Lower leg skin (tissue), 4 donors: Measurements from ENCODE around the gene PADI4. TPM values are rescaled to one million over a fixed set of nuclear protein-coding genes. Genes with fewer than 3 reads are reported as not detected.
A peak's percentile ranks its signal among the peaks of the same experiment; 100 is the strongest.
"Not testable (repeated sequence)": the region's sequence is repeated elsewhere in the genome, so short reads cannot be mapped to it uniquely, and the experiment has no call there.

Experiments used
- DNase-seq, 2 donors: peaks; one replicate each; pipeline ENCODE4 v3.0.0-alpha.2; 2019; ENCODE audit warnings: low spot score in 2 of 2
- H3K4me3 ChIP-seq: fragments of 200-600 bp; sonication (generic); 2 replicates; pipeline ENCODE4 v1.5.1; 2017; ENCODE audit warnings: mild to moderate bottlenecking, low read depth; ENCODE audit not compliant: poor library complexity, severe bottlenecking
- POLR2A ChIP-seq, 2 donors: fragments of 450-650 bp; IDR thresholded peaks; one replicate each; pipeline ENCODE4 v1.6.1; 2016 to 2017; ENCODE audit warnings: antibody characterized with exemption in 2 of 2, mild to moderate bottlenecking in 1 of 2, moderate library complexity in 1 of 2
- WGBS, 2 donors: methylation state at CpG; one replicate each; pipeline ENCODE4 v1.1.5; 2018; 5-methylcytosine and 5-hydroxymethylcytosine counted together
- intact Hi-C: fragments of 100-400 bp; cut with DNase I; formaldehyde crosslinking; loops from one replicate; pipeline ENCODE4 v1.15.0; 2023; ENCODE audit warnings: low total_unique reads
- total RNA-seq, 4 donors: library from RNA; depleted of rRNA; stranded (reverse); fragments of >200 nt; gene quantifications; one replicate each; pipeline ENCODE4 v1.1.0, GENCODE V29; 2016
- TF ChIP-seq, protein P1 (sequence below), 3 donors: fragments of 450-650 bp; IDR thresholded peaks; one replicate each; pipeline ENCODE4 v1.5.1; 2016; ENCODE audit warnings: antibody characterized with exemption in 3 of 3, mild to moderate bottlenecking in 3 of 3, moderate library complexity in 2 of 3

PADI4 gene
- total RNA-seq, 4 donors from 2014 or later, result 0.51 TPM; not detected in 3

DNA sequence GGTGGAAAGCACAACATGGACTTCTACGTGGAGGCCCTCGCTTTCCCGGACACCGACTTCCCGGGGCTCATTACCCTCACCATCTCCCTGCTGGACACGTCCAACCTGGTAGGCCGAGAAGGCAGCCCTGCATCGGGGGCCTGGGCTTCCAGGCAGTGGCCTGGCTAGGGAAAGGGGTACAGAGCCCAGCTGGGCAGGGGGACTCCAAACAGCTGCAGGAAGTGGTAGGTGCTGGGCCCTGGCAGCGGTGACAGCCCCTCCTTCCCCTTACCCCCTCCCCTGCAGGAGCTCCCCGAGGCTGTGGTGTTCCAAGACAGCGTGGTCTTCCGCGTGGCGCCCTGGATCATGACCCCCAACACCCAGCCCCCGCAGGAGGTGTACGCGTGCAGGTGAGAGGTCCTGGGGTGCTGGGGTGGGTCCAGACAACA lies 34.0 kb downstream of the PADI4 start:
- H3K4me3 ChIP-seq, result no peak overlapping the region
- 70 to 79% methylated on average over 12 to 17 of the region's 17 CpGs for WGBS, 2 donors
- TF ChIP-seq, protein P1, sequence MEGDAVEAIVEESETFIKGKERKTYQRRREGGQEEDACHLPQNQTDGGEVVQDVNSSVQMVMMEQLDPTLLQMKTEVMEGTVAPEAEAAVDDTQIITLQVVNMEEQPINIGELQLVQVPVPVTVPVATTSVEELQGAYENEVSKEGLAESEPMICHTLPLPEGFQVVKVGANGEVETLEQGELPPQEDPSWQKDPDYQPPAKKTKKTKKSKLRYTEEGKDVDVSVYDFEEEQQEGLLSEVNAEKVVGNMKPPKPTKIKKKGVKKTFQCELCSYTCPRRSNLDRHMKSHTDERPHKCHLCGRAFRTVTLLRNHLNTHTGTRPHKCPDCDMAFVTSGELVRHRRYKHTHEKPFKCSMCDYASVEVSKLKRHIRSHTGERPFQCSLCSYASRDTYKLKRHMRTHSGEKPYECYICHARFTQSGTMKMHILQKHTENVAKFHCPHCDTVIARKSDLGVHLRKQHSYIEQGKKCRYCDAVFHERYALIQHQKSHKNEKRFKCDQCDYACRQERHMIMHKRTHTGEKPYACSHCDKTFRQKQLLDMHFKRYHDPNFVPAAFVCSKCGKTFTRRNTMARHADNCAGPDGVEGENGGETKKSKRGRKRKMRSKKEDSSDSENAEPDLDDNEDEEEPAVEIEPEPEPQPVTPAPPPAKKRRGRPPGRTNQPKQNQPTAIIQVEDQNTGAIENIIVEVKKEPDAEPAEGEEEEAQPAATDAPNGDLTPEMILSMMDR (IDR thresholded peaks at IDR 0.05), result no peak
- no peak for TF ChIP-seq POLR2A (IDR thresholded peaks at IDR 0.05)
- DNase-seq, result peak in 1 of 2 donors; percentile 79
- intact Hi-C loops, result no loop called here

DNA sequence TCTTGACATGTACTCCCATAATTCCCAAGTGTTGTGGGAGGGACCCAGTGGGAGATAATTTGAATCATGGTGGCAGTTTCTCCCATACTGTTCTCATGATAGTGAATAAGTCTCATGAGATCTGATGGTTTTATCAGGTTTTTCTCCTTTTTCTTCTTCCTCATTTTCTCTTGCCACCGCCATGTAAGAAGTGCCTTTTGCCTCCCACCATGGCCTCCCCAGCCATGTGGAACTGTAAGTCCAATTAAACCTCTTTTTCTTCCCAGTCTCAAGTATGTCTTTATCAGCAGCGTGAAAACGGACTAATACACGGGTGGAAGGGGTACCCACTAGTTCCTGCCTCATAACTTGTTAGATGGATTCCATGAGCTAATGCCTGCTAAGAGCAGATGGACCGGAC lies 37.5 kb downstream of the PADI4 start:
- intact Hi-C loops, H3K4me3 ChIP-seq: not testable (repeated sequence)
- peak in 1 of 2 donors; percentile 28 for DNase-seq
- 91 to 94% methylated on average over 5 of the region's 5 CpGs for WGBS, 2 donors

DNA sequence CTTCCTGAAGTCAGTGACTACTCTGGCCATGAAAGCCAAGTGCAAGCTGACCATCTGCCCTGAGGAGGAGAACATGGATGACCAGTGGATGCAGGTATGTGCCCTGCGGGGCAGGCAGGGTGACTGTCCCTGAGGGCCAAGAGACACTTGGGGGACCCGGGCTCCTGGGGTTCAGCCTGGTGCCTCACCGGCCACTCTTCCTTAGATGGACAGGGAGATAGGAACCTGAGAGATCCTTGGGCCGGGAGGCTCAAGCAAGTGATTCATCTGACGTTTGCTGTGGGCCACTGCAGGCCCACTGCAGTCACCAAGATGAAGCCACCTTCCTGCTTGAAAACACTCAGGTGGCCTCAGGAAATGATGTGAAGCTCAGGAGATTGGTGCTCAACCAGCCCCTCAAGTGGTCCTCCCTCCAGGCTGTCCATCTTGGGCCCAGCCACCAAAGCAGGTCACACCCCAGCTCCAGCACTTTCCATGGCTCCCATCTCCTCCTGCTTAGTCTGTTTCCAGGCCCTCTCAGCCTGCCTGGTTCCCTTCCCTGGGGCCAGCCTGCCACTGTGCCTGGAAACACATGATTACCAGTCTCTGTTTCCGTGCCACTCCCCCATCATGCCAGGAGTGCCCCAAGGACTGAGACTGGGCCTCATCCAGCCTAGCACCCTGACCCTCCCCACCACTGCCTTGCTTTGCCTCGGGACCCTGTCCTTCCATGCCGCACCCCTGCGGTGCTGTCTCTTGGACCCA lies 38.2 kb downstream of the PADI4 start:
- DNase-seq, result peak in 1 of 2 donors; percentile 67
- 78 to 82% methylated on average over 9 of the region's 9 CpGs for WGBS, 2 donors
- no peak overlapping the region for H3K4me3 ChIP-seq
- intact Hi-C loops, result no loop called here
- TF ChIP-seq POLR2A (IDR thresholded peaks at IDR 0.05), result no peak
- TF ChIP-seq, protein P1 (IDR thresholded peaks at IDR 0.05), result no peak

DNA sequence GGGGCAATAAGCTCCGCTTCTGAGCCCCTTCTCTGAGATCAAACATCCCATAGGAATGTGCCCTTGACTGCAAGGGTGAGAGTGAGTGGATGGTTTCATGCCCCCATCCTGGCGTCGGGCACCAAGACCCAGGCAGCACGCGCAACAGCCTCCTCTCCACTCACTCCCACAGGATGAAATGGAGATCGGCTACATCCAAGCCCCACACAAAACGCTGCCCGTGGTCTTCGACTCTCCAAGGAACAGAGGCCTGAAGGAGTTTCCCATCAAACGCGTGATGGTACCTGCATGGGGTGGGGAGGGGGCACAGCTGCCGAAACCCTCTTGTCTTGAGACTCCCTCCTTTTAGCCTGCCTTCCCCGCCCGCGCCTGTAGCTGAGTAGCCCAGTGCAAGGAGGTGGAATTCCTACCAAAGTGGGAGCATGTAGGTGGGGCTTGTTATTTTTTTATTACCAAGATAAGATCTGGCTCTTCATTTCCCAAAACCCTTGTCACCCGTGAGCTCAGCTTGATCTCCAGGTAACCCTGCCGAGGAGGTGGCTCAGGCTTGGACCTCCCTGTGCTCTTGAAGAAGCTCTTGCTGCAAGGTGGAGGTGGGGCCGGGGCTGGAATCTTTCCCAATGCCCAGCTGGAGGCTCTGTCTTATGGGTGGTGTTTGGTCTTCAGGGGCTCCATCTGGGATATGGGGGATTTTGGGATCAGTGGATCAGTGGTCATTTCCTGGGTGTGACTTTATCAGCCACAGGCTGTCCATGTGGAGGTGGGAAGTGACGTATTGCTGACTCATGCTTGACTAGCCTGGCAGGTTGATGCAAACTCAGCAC lies 40.0 kb downstream of the PADI4 start:
- H3K4me3 ChIP-seq, result no peak overlapping the region
- 51 to 57% methylated on average over 18 to 19 of the region's 19 CpGs for WGBS, 2 donors
- intact Hi-C loops, result no loop called here
- TF ChIP-seq POLR2A (IDR thresholded peaks at IDR 0.05), result no peak
- TF ChIP-seq, protein P1 (IDR thresholded peaks at IDR 0.05), result no peak
- DNase-seq, result peak in 1 of 2 donors; percentile 82

DNA sequence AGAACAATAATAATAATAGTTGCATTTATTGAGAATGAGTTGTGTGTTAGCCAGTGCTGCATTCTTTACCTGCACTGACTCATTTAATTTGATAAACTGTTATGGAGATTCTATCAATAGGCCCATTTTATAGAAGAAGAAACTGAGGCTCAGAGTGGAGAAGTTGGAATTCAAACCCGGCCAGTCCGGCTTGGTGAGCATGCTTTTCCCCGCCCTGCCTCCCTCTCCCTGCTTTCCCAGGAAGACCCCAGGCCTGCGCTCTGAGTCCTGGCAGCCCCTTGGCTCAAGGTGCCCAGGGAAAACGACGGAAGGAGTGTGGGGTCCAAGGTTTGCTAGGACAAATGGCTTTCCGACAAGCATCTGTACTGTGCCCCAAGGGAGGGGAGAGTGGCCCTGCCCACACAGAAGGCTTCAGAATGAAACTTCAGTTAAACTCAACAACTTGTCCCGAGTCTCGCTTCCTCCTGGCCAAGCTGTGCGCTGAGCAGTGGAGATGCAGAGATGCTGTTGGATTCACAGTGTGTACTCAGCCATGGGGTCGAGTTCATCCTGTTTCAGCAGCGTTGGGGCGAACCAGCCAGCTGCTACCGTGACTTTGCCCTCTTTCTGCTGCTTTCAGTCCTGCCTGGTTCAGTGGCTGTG lies 40.7 kb downstream of the PADI4 start:
- TF ChIP-seq POLR2A (IDR thresholded peaks at IDR 0.05), result no peak
- TF ChIP-seq, protein P1 (IDR thresholded peaks at IDR 0.05), result no peak
- intact Hi-C loops, result no loop called here
- DNase-seq, result peak in 1 of 2 donors; percentile 43
- 65 to 71% methylated on average over 14 of the region's 14 CpGs for WGBS, 2 donors
- H3K4me3 ChIP-seq, result no peak overlapping the region

DNA sequence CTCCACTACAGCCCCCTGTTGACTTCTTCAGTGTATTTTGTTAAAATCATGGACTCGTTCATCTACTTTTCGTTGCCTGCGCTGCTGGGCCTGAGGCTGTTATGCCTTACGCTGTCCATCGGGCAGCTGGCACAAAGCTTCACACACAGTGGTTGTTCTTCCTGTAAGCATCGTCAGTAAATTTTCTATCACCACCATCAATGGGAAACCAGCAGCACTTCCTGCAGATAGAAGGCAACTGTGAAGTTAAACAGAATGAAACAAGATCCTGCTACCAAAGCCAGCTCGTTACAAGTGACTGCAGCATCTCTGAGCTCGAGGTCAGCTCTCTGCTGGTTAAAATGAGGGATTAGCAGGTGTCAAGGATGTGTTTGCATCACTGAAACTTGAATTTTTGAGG lies 42.1 kb downstream of the PADI4 start:
- TF ChIP-seq, protein P1 (IDR thresholded peaks at IDR 0.05), result no peak
- no peak for TF ChIP-seq POLR2A (IDR thresholded peaks at IDR 0.05)
- intact Hi-C loops, result no loop called here
- WGBS, 2 donors, result 29% methylated on average over 6 of the region's 8 CpGs; no CpG with 5 or more reads in 1 of the 2 donors
- H3K4me3 ChIP-seq, result no peak overlapping the region
- DNase-seq, result no peak
